GM10266 (cell line): ENCODE measurements around the gene PIGR.

Source experiments
- DNase-seq: peaks from one replicate; pipeline ENCODE4 v3.0.0; 2012; ENCODE audit errors: extremely low spot score
- CTCF ChIP-seq: IDR thresholded peaks from 2 replicates; pipeline ENCODE4 v1.5.1; 2012; ENCODE audit warnings: mild to moderate bottlenecking, low read depth; ENCODE audit not compliant: control insufficient read depth, insufficient read depth; ENCODE audit errors: missing control alignments

Gene PIGR

GRCh38 chr1:206953126-206953525, 6.9 kb upstream of the PIGR start:
- DNase-seq: no peak
- TF ChIP-seq CTCF: no peak

GRCh38 chr1:206952171-206952570, 5.9 kb upstream of the PIGR start:
- no peak for TF ChIP-seq CTCF
- no peak for DNase-seq

- no peak for TF ChIP-seq CTCF
- no peak for DNase-seq
These were observed 5.2 kb upstream of the PIGR start for GRCh38 chr1:206951318-206952100.

DNA sequence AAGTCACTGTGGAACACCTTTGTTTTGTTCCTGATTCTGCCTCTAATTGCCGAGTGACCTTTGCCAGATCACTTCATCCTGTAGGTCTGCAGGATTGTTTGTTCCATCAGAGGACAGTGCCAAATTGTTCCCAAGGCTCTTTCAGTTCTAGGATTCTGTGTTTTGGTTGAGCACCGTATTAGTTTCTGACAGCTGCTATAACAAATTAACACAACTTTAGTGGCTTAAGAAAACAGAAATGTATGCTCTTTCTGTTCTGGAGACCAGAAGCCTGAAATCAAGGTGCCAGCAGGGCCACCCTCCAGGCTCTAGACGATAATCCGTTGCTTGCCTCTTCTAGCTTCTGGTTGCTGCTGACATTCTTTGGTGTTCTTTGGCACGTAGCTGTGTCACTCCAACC, 3.4 kb upstream of the PIGR start:
- DNase-seq: no peak
- TF ChIP-seq CTCF: no peak

DNA sequence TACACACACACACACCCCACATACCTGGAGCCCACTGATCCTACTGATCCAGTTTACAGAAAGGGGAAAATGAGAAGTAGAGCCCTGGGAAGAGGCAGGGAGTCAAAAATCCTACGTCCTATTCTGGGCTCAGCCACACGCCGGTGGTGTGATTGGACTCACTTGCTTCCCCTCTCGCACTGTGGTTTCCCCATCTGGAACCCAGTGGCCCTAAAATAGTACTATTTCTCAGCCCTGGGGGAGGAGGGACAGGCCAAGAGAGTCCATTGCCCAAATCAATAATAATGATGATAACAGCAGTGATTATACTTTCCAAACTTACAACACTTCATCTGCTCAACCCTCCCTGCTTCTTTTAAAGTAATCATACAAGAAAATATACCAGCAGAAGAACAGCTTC, 2.9 kb upstream of the PIGR start:
- TF ChIP-seq CTCF: no peak
- DNase-seq: no peak

DNA sequence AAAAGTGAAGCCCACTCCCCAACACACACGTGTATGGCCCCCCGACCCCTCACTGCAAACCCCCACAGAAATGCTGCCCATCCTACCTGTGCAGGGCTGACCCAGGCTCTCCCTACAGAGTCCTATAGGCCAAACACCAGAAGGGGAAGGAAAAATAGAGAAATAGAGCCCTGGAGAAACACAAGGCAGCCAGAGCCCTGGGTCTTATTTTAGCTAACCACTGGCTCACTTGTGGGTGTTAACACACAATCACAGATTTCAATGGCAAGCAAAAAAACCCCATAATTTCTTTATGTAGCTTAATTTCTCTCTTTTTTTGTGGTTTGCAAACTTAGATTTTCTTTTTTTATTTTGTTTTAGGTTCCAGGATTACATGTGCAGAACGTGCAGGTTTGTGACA, 989 bp upstream of the PIGR start:
- no peak for TF ChIP-seq CTCF
- DNase-seq: no peak

- TF ChIP-seq CTCF: no peak
- no peak for DNase-seq
These were observed 487 bp downstream of the PIGR start for GRCh38 chr1:206945779-206946178.
